Amniotic stem cell (primary cell): ENCODE measurements around the gene EFR3B.
"Not testable (repeated sequence)": the region's sequence is repeated elsewhere in the genome, so short reads cannot be mapped to it uniquely, and the experiment has no call there.

Experiments
- DNase-seq: peaks from one replicate; lab custom pipeline; 2025; lab: John Stamatoyannopoulos, UW

Gene EFR3B, protein sequence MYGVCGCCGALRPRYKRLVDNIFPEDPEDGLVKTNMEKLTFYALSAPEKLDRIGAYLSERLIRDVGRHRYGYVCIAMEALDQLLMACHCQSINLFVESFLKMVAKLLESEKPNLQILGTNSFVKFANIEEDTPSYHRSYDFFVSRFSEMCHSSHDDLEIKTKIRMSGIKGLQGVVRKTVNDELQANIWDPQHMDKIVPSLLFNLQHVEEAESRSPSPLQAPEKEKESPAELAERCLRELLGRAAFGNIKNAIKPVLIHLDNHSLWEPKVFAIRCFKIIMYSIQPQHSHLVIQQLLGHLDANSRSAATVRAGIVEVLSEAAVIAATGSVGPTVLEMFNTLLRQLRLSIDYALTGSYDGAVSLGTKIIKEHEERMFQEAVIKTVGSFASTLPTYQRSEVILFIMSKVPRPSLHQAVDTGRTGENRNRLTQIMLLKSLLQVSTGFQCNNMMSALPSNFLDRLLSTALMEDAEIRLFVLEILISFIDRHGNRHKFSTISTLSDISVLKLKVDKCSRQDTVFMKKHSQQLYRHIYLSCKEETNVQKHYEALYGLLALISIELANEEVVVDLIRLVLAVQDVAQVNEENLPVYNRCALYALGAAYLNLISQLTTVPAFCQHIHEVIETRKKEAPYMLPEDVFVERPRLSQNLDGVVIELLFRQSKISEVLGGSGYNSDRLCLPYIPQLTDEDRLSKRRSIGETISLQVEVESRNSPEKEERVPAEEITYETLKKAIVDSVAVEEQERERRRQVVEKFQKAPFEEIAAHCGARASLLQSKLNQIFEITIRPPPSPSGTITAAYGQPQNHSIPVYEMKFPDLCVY

GRCh38 chr2:25041928-25042320 is at the start of gene EFR3B:
Gene EFR3B (plus strand): TSS chr2:25042076. CDS start chr2:25042313, 237 bp downstream.
- peak; percentile 94 for DNase-seq

DNA sequence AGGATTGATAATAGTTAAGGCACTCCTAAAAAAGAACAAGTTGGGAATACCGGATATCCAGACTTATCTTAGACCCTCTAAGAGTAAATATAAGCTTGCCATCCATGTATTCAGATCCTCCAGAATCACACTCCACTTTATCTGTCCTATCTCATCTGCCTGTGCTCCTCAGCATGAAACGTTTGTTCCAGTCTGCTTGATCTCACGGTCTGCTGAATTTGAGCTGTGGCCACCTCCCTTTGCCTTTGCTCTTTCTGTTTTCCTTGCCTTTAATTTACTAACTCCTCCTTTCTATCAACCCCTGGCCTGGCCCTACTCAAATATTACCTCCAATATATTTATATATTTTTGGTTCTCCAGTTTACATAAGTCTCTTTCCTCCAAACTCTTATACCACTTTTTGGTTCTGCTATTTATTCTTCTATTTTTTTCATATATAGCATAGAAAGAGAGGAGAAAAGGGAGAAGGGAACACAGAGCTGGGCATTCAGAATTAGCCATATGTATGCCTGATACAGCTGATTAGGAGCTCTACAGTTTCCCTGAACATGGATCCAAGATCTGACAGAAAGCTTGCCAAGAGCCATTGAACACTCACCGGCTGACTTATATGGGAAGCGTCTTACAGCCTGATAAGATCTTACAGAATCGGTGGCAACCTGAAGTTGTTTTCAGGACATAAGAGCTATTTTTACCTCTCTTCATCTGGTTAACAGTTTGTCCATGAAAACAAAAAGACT is 48.3 kb upstream of the EFR3B start:
- no peak for DNase-seq

DNA sequence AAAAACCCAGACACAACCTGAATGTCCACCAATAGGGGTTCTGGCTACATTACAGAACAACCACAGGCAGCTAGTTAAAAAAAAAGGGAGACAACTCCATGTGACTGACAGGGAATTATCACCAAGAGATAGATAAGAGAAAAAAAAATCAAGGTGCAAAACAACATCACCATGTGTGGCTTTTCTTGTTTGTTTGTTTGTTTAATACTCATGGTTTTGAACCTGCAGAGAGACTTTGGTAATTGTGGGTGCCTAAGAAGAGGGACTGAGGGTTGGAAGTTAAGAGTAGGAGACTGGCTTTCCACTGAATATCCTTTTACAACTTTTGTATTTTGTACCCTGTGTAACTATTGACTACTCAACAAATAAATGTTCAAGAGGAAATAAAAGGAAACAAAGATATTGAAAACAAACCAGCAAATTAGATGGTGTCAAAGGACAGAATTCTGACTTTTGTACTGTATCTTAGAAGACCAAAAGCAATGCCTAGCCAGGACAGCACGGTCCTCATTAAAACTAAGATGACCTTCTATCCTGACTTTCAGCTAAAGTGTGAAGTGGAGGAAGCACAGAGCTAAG is 47.6 kb upstream of the EFR3B start:
- no peak for DNase-seq

- not testable (repeated sequence) for DNase-seq
Observed at GRCh38 chr2:24999097-24999496, 42.8 kb upstream of the EFR3B start.

DNA sequence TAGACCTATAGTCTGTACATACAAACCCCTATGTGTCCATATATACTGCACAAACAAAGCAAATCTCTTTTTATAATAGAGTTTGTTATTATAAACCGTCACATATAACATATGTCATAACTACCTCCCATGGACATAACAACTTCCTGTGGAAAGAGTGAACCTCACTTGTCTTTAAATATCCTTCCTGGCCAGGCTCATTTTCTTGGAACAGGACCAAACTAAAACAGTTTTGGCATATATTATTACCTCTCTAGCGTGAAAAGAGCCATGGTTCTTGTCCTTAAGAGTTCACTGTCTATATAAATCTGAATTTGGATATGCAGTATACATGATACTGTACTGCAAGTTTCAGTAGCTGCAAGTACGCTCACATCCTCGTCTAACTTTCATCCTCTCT is 41.8 kb upstream of the EFR3B start:
- no peak for DNase-seq

DNA sequence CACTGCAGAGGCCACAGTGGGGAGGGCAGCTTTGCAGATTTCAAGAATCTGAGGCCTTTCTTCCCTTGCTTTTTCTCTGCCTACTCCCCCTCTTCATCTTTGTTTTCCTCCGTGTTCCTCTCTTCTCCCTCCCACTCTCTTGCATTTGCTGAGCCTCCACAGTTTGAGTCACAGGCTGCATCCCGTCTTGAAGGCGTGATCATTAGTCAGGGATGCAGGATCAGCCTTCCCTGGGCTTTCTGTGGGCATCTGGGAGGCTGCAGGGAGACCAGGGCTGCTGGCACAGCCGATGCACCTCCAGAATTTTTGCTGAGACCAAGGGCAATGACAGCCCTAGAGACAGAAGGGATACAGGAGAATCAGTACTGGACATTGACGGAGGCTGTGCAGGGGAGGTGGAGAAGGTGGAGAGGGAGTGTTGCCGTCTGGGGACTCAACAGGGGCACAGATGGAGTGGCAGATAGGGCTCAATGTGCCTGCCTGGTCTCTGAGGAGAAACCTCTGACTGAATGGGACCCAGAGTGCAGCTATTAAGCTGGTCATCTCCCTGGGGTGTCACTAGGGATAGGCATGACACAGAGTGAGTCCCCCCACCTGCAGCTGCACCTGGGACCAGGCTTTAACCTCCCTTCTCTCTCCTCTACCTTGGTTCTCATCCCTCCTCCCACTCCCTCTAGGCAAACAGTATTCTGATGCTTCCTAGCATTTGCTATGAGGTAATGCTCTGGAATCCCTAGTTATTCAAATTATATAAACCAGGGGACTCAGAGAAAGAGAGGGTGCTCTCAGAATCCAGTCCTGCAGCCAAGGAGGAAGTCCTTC is 41.2 kb upstream of the EFR3B start:
- no peak for DNase-seq

- DNase-seq = no peak
Observed at GRCh38 chr2:25001325-25001637, 40.6 kb upstream of the EFR3B start.

- no peak for DNase-seq
Observed at GRCh38 chr2:25002066-25002465, 39.8 kb upstream of the EFR3B start.

DNA sequence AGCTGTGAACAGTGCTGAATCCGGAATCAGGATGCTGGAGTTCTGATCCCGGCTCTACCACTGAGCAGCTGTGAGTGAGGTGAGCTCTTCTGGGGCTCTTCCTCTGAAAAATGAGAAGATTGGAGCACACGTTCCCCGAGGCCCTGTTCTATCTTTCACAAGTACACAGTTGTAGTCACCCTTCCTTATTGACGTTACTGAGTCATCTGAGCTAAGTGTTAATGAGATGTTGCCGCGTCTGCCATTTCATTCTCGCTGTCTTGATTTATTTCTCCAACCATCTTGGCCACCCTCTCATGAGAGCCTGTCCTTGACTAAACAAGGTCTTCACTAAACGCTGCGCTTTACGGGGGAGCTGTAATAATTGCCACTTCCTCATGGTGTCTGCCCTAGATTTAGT is 31.9 kb upstream of the EFR3B start:
- DNase-seq = no peak

DNA sequence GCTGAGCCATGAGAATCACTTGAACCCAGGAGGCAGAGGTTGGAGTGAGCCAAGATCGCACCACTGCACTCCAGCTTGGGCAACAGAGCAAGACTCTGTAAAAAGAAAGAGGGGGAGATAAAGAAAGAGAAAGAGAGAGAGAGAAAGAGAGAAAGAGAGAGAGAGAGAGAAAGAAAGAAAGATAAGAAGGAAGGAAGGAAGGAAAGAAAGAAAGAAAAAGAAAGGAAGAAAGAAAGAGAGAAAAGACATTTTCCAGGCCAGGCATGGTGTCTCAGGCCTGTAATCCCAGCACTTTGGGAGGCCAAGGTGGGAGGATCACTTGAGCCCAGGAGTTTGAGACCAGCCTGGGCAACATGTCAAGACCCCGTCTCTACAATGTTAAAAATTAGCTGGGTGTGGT is 30.5 kb upstream of the EFR3B start:
- not testable (repeated sequence) for DNase-seq

DNA sequence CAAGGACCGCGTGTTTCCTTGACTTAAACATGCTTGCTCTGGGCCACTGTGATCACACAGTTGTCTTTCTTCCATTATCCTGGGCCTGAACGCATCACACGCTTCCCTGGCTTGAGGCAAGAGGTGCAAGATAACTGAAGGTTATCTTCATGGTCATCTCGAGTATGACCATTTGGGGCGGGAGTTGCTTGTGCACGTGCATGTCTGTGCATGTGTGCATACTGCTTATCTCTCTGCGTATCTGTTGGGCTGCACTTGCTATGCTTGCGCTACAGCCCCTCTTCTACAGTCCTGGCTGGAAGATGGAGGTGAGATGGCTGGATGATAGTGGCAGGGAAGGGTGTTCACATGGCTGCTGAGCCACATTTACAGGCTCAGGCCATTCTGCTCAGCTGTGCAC is 27.2 kb upstream of the EFR3B start:
- no peak for DNase-seq

- DNase-seq = no peak
Observed at GRCh38 chr2:25018681-25019080, 23.2 kb upstream of the EFR3B start.

- DNase-seq = no peak
Observed at GRCh38 chr2:25021791-25022362, 20.0 kb upstream of the EFR3B start.

GRCh38 chr2:25023333-25023732 is 18.5 kb upstream of the EFR3B start:
- no peak for DNase-seq

- no peak for DNase-seq
Observed at GRCh38 chr2:25025229-25026007, 16.5 kb upstream of the EFR3B start.

DNA sequence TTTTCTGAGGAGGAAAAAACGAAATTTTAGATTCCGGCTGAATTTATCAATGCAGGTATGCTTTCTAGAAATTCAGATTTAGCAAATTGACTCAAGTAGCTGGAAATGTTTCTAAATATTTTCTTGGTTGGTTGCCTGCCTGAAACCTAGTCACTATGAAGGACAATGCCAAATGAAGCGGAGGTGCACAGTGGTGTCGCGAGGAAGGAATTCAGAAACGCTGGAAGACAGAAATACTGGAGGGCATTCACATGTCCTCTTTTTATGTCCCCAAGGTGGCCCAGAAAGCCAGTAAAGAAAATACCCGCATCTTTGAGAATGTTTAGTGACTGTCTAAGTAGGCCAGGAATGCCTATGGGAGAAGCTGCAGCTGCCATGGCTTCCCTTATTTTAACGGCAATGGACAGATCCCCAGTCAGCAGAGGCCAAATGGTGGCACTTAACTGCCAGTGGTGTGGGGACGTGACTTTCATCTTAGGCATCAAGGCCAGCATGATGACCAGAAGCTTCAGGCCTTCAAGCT is 15.8 kb upstream of the EFR3B start:
- DNase-seq = no peak

DNA sequence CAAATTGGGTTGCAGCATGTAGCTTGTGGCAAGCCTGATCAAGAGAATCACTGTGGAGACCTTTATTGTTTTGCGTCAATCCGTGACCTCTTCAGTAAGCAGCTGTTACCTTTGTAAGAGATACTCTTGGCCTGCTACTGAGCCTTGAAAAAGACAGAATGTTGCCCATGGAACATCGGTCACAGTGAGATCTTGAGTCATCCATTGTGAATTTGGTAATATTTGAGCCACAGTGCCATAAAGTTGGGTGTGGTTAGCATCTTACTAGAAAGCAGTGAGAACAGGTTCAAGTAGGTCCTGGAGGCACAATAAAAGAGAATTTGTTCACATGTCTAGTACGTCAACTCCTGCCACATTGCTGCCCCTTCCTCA is 12.7 kb upstream of the EFR3B start:
- no peak for DNase-seq

GRCh38 chr2:25030702-25031101 is 11.2 kb upstream of the EFR3B start:
- no peak for DNase-seq

- no peak for DNase-seq
Observed at GRCh38 chr2:25032094-25032493, 9.8 kb upstream of the EFR3B start.

DNA sequence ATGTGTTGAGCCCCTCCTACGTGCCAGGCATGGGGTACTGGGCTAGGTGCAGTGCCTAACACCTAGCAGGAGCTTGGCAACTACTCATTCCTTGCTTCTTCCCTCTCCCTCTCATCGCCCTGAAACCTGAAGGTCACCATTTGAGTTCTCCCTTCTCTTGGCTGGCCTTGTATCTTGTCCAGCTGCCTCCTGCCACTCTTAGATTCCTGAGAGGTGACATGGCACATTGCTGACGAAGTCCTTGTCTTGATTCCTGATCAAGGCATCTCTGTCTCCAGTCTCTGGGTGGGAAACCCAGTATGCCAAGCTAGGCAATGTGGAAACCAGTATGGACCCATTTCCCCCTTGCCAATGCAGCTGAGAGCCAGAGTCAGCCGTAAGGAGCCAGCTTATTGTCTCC is 9.0 kb upstream of the EFR3B start:
- no peak for DNase-seq
